HepG2 (cell line): Measurements from ENCODE around the gene DHRS4L2. TPM values are rescaled to one million over a fixed set of nuclear protein-coding genes. Genes with fewer than 3 reads are reported as not detected.
"Not testable (repeated sequence)": the region's sequence is repeated elsewhere in the genome, so short reads cannot be mapped to it uniquely, and the experiment has no call there.

Source experiments
- ATAC-seq: fragments of 200-7000 bp; cut with Tn5 transposase; 3 replicates; pipeline ENCODE4 v1.9.1; 2020; ENCODE audit warnings: mild to moderate bottlenecking, moderate library complexity
- BruUV-seq: library from RNA; stranded (reverse); fragments of 400-500 nt; replicated peaks from 2 replicates; lab custom pipeline; 2021; lab: Mats Ljungman, UMichigan
- CTCF ChIA-PET: fragments of 300-600 bp; formaldehyde crosslinking; extraction: SDS; loops from one replicate; lab custom pipeline; 2021; ENCODE audit warnings: low total read pairs, inconsistent platforms, low intra/inter-chr PET ratio; lab: Yijun Ruan, JAX
- POLR2A ChIA-PET: fragments of 350-600 bp; sonication (Branson Sonifier 250); formaldehyde crosslinking; loops from one replicate; lab custom pipeline; 2020; ENCODE audit warnings: antibody characterized with exemption, inconsistent platforms; lab: Yijun Ruan, JAX
- DNase-seq: peaks from one replicate; pipeline ENCODE4 v3.0.0-alpha.2; 2015; ENCODE audit warnings: low spot score
- FAIRE-seq: peaks from 3 replicates; lab custom pipeline; 2011; peaks lifted over from hg19 to GRCh38; lab: Jason Lieb, UNC
- H2AFZ ChIP-seq: one replicate; pipeline ENCODE4 v1.6.1; 2011; ENCODE audit warnings: low read length, inconsistent platforms
- H3K27ac ChIP-seq: fragments of 300-600 bp; 3 replicates; pipeline ENCODE4 v1.8.0; 2011; ENCODE audit warnings: mixed run types, mild to moderate bottlenecking, mixed read lengths, low read length, inconsistent platforms; ENCODE audit not compliant: insufficient read depth; ENCODE audit errors: extremely low read length
- H3K27me3 ChIP-seq, 2 experiments: fragments of 200-600 bp in 1 of 2; 2 replicates in 1 of 2; 3 replicates in 1 of 2; pipeline versions ENCODE4 v1.6.0 to v1.8.0; 2011; ENCODE audit warnings: low read length in 2 of 2, mild to moderate bottlenecking in 2 of 2, moderate library complexity in 2 of 2, inconsistent platforms in 1 of 2; ENCODE audit not compliant: insufficient read depth in 2 of 2, control insufficient read depth in 1 of 2
- H3K36me3 ChIP-seq, 2 experiments: fragments of 200-600 bp in 1 of 2; replicated peaks in 1 of 2; 2 replicates in 1 of 2; 3 replicates in 1 of 2; pipeline versions ENCODE4 v1.5.1 to v1.8.0; 2011; ENCODE audit warnings: low read length in 2 of 2, inconsistent platforms in 1 of 2; ENCODE audit not compliant: insufficient read depth in 2 of 2, control insufficient read depth in 1 of 2
- H3K4me1 ChIP-seq: 2 replicates; pipeline ENCODE4 v1.5.1; 2012; ENCODE audit warnings: low read length, inconsistent platforms; ENCODE audit not compliant: insufficient read depth
- H3K4me2 ChIP-seq: 2 replicates; pipeline ENCODE4 v1.6.0; 2011; ENCODE audit warnings: low read depth, low read length, inconsistent platforms
- H3K4me3 ChIP-seq, 3 experiments: fragments of 200-600 bp in 1 of 3; sonication (generic), shearing (Covaris generic) in 1 of 3; replicated peaks in 1 of 3; 2 replicates each; pipeline ENCODE4 v1.5.1; 2011 to 2016; ENCODE audit warnings: low read length in 3 of 3, inconsistent platforms in 2 of 3, low read depth in 2 of 3, mild to moderate bottlenecking in 2 of 3, control low read depth in 1 of 3, mixed read lengths in 1 of 3; ENCODE audit not compliant: insufficient read depth in 1 of 3
- H3K79me2 ChIP-seq: one replicate; pipeline ENCODE4 v1.6.1; 2011; ENCODE audit warnings: low read length, inconsistent platforms; ENCODE audit not compliant: insufficient read depth
- H3K9ac ChIP-seq: 2 replicates; pipeline ENCODE4 v1.6.0; 2011; ENCODE audit warnings: mild to moderate bottlenecking, low read depth, low read length, inconsistent platforms; ENCODE audit not compliant: insufficient read depth
- H3K9me3 ChIP-seq: 2 replicates; pipeline ENCODE4 v1.5.1; 2012; ENCODE audit warnings: mild to moderate bottlenecking, low read length
- H4K20me1 ChIP-seq: 2 replicates; pipeline ENCODE4 v1.6.0; 2011; ENCODE audit warnings: inconsistent platforms, mild to moderate bottlenecking, low read length, moderate library complexity; ENCODE audit not compliant: insufficient read depth
- ATF7-NPFF ChIP-seq: sonication (generic); formaldehyde crosslinking; IDR thresholded peaks from 2 replicates; pipeline ENCODE4 v1.8.1; 2023; ENCODE audit warnings: mild to moderate bottlenecking, low read depth, missing genetic modification reagents, moderate library complexity
- BRD4 ChIP-seq: sonication (generic); formaldehyde crosslinking; IDR thresholded peaks from 2 replicates; pipeline ENCODE4 v1.4.0; 2020; ENCODE audit warnings: missing genetic modification reagents
- TCF7 ChIP-seq: sonication (generic); IDR thresholded peaks from 2 replicates; pipeline ENCODE4 v1.6.1; 2016; ENCODE audit warnings: antibody characterized with exemption, low read depth
- ZFP1 ChIP-seq: IDR thresholded peaks from 2 replicates; pipeline ENCODE4 v1.6.1; 2016
- ZKSCAN1 ChIP-seq: fragments of 150-350 bp; IDR thresholded peaks from 2 replicates; pipeline ENCODE4 v1.6.1; 2014; ENCODE audit warnings: low read length
- ZNF350 ChIP-seq: sonication (generic); formaldehyde crosslinking; IDR thresholded peaks from 2 replicates; pipeline ENCODE4 v1.4.0; 2020; ENCODE audit warnings: mild to moderate bottlenecking, low read depth, missing genetic modification reagents, borderline replicate concordance
- ZNF383 ChIP-seq: sonication (generic); formaldehyde crosslinking; IDR thresholded peaks from 2 replicates; pipeline ENCODE4 v1.4.0; 2020; ENCODE audit warnings: missing genetic modification reagents, mild to moderate bottlenecking, borderline replicate concordance
- ZNF446 ChIP-seq: sonication (generic); formaldehyde crosslinking; IDR thresholded peaks from 2 replicates; pipeline ENCODE4 v1.5.0; 2020; ENCODE audit warnings: mild to moderate bottlenecking, missing genetic modification reagents
- ZNF501 ChIP-seq: sonication (generic); formaldehyde crosslinking; IDR thresholded peaks from 2 replicates; pipeline ENCODE4 v1.5.1; 2020; ENCODE audit warnings: mild to moderate bottlenecking, moderate library complexity, missing genetic modification reagents
- ZNF747 ChIP-seq: sonication (generic); formaldehyde crosslinking; IDR thresholded peaks from 2 replicates; pipeline ENCODE4 v1.8.1; 2023; ENCODE audit warnings: missing genetic modification reagents, mild to moderate bottlenecking, borderline replicate concordance
- WGBS: methylation state at CpG from one replicate; pipeline ENCODE4 v1.1.6; 2017; ENCODE audit warnings: low lambda C conversion rate; 5-methylcytosine and 5-hydroxymethylcytosine counted together
- in situ Hi-C: cut with HindIII; loops from 2 replicates; pipeline ENCODE4 v1.10.0; 2017; ENCODE audit warnings: low pct_unique_long_range_greater_than_20kb; ENCODE audit not compliant: extremely low pct_ligation_motif_present
- intact Hi-C: fragments of 100-400 bp; cut with micrococcal nuclease; formaldehyde crosslinking; loops from one replicate; pipeline ENCODE4 v1.10.0; 2022; ENCODE audit not compliant: unreplicated experiment
- polyA plus RNA-seq, 8 experiments: library from polyadenylated mRNA; depleted of rRNA in 3 of 8; stranded (reverse) in 7 of 8; unstranded in 1 of 8; fragments of >200 nt; fragmentation: Illumina TruSeq in 4 of 8; extraction: Trizol in 4 of 8; gene quantifications; 2 replicates each; pipeline versions ENCODE4 v1.2.1 to v1.2.3, GENCODE V29; 2011 to 2016; ENCODE audit warnings: low read depth in 4 of 8, missing spikeins in 1 of 8, mixed read lengths in 1 of 8; ENCODE audit not compliant: insufficient read depth in 1 of 8
- total RNA-seq, 5 experiments: library from RNA; depleted of rRNA; stranded (reverse); fragments of >200 nt; fragmentation: Illumina TruSeq; extraction: Trizol; gene quantifications; 2 replicates each; pipeline ENCODE4 v1.2.3, GENCODE V29; 2016; ENCODE audit warnings: low read depth in 1 of 5
- TF ChIP-seq, protein P1 (sequence below): sonication (generic); formaldehyde crosslinking; IDR thresholded peaks from 2 replicates; pipeline ENCODE4 v1.4.0; 2020; ENCODE audit warnings: missing genetic modification reagents
- TF ChIP-seq, protein P2 (sequence below): sonication (generic); formaldehyde crosslinking; conservative IDR thresholded peaks from 2 replicates; pipeline ENCODE4 v1.8.0; 2022; ENCODE audit warnings: mild to moderate bottlenecking, moderate library complexity, missing genetic modification reagents
- TF ChIP-seq, protein P3 (sequence below): sonication (generic); formaldehyde crosslinking; IDR thresholded peaks from 2 replicates; pipeline ENCODE4 v1.8.1; 2023; ENCODE audit warnings: mild to moderate bottlenecking, missing genetic modification reagents, borderline replicate concordance

The DHRS4L2 gene
- total and polyA plus RNA-seq, 2 of the 13 experiments (the other 11 are each of a cell fraction or from before 2014, with no cell fraction given) = 24.7 to 38.2 TPM

DNA sequence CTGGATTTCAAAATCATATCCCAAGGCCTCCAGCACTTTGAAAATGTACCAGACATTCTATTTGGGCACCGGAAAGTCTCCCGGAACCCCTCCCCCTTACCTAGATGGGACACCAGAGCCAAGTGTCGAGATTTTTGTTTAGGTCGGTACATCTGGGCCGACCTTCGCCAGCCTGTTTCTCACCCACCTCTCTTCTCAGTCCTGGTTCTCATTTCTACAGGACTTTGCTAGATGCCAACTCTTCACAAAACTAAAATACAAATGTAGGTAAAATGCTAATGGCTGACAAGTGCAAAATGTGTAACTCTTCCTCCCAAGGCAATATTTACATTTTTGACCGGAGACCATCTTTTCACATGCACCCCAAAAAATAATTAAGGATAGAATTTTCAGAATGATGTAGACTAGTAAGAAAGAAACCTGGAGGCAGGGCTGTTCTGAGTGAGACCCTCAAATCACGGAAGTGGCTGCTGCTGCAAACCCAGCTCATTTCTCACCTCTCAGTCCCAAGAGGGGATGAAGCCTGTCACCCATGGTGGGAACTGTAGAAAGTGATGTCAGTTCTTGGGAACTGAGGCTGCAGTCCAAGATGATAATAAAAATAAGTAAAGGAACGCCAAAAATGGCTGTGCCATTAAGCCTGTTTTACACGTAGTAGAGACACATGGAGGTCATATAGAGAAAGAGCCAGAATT lies 48.4 kb downstream of the DHRS4L2 start:
- H3K9ac ChIP-seq = peak overlapping the region; percentile 51; the same call in 1 of the 2 replicates

More for the DNA sequence above, 48.4 kb downstream of the DHRS4L2 start:
- BruUV-seq, ATAC-seq, H3K27ac ChIP-seq, FAIRE-seq, H3K36me3 ChIP-seq, H4K20me1 ChIP-seq, H3K27me3 ChIP-seq, H3K9me3 ChIP-seq, H3K79me2 ChIP-seq, H2AFZ ChIP-seq, DNase-seq: not testable (repeated sequence)
- Histone ChIP-seq H3K4me2 (peak overlapping the region; percentile 77), H3K4me1 (peaks cover 43% of the 10 kb centered on the region), H3K4me3 (peak overlapping the region in 1 of 3 experiments; percentile 68; a peak in 2 of 6 replicates)
- CTCF ChIA-PET = interaction anchor here (0.8 to 4.0 kb wide), 2 partner anchors 24 to 53 kb away, joined by 4 to 85 read pairs; no protein-coding TSS in a partner anchor
- 31% methylated on average over 10 of the region's 10 CpGs for WGBS
- in situ Hi-C loops = loop anchor here (10.0 kb wide), 1 partner anchor 52 kb away; the partner anchor contains the start of gene DHRS4L2
- TF ChIP-seq ATF7-NPFF (CRISPR knock-in tag) (0 out of 2 replicates have a peak, but pooled peaks have one; percentile 5), TCF7 (0 out of 2 replicates have a peak, but pooled peaks have one; percentile 4), ZNF446 (CRISPR knock-in tag) (peak; percentile 5; the same call in 1 of the 2 replicates), ZNF501 (CRISPR knock-in tag) (peak; percentile 40), BRD4 (CRISPR knock-in tag) (peak; percentile 27; the same call in 1 of the 2 replicates), ZNF747 (CRISPR knock-in tag) (0 out of 2 replicates have a peak, but pooled peaks have one; percentile 12), ZKSCAN1 (0 out of 2 replicates have a peak, but pooled peaks have one; percentile 2), ZNF350 (CRISPR knock-in tag) (peak; percentile 10), ZNF383 (CRISPR knock-in tag) (0 out of 2 replicates have a peak, but pooled peaks have one; percentile 5), ZFP1 (CRISPR knock-in tag) (0 out of 2 replicates have a peak, but pooled peaks have one; percentile 7)
- TF ChIP-seq, protein P1, sequence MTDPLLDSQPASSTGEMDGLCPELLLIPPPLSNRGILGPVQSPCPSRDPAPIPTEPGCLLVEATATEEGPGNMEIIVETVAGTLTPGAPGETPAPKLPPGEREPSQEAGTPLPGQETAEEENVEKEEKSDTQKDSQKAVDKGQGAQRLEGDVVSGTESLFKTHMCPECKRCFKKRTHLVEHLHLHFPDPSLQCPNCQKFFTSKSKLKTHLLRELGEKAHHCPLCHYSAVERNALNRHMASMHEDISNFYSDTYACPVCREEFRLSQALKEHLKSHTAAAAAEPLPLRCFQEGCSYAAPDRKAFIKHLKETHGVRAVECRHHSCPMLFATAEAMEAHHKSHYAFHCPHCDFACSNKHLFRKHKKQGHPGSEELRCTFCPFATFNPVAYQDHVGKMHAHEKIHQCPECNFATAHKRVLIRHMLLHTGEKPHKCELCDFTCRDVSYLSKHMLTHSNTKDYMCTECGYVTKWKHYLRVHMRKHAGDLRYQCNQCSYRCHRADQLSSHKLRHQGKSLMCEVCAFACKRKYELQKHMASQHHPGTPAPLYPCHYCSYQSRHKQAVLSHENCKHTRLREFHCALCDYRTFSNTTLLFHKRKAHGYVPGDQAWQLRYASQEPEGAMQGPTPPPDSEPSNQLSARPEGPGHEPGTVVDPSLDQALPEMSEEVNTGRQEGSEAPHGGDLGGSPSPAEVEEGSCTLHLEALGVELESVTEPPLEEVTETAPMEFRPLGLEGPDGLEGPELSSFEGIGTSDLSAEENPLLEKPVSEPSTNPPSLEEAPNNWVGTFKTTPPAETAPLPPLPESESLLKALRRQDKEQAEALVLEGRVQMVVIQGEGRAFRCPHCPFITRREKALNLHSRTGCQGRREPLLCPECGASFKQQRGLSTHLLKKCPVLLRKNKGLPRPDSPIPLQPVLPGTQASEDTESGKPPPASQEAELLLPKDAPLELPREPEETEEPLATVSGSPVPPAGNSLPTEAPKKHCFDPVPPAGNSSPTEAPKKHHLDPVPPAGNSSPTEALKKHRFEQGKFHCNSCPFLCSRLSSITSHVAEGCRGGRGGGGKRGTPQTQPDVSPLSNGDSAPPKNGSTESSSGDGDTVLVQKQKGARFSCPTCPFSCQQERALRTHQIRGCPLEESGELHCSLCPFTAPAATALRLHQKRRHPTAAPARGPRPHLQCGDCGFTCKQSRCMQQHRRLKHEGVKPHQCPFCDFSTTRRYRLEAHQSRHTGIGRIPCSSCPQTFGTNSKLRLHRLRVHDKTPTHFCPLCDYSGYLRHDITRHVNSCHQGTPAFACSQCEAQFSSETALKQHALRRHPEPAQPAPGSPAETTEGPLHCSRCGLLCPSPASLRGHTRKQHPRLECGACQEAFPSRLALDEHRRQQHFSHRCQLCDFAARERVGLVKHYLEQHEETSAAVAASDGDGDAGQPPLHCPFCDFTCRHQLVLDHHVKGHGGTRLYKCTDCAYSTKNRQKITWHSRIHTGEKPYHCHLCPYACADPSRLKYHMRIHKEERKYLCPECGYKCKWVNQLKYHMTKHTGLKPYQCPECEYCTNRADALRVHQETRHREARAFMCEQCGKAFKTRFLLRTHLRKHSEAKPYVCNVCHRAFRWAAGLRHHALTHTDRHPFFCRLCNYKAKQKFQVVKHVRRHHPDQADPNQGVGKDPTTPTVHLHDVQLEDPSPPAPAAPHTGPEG = peak; percentile 9
- TF ChIP-seq, protein P2, sequence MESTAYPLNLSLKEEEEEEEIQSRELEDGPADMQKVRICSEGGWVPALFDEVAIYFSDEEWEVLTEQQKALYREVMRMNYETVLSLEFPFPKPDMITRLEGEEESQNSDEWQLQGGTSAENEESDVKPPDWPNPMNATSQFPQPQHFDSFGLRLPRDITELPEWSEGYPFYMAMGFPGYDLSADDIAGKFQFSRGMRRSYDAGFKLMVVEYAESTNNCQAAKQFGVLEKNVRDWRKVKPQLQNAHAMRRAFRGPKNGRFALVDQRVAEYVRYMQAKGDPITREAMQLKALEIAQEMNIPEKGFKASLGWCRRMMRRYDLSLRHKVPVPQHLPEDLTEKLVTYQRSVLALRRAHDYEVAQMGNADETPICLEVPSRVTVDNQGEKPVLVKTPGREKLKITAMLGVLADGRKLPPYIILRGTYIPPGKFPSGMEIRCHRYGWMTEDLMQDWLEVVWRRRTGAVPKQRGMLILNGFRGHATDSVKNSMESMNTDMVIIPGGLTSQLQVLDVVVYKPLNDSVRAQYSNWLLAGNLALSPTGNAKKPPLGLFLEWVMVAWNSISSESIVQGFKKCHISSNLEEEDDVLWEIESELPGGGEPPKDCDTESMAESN = 0 out of 2 replicates have a peak, but pooled peaks have one; percentile 4
- TF ChIP-seq, protein P3, sequence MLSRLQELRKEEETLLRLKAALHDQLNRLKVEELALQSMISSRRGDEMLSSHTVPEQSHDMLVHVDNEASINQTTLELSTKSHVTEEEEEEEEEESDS (CRISPR knock-in tag) = 0 out of 2 replicates have a peak, but pooled peaks have one; percentile 4
- POLR2A ChIA-PET = interaction anchor here (1.8 kb wide), 1 partner anchor 78 kb away, joined by 4 read pairs; the partner anchor contains the start of genes DCAF11 and NRL
- intact Hi-C loops = loop anchor here (1.0 to 10.0 kb wide), 4 partner anchors 23 to 312 kb away; no protein-coding TSS in a partner anchor
